ENCODE measurements around the gene USP53.

- TF ChIP-seq ARNTL (CRISPR knock-in tag; IDR thresholded peaks at IDR 0.05; ENCODE audit: borderline replicate concordance, low read depth) (no peak), RARB (CRISPR knock-in tag; IDR thresholded peaks at IDR 0.05) (no peak), CSDC2 (CRISPR knock-in tag; IDR thresholded peaks at IDR 0.05) (no peak), TOX (CRISPR knock-in tag; IDR thresholded peaks at IDR 0.05; ENCODE audit: borderline replicate concordance) (no peak), ZFP3 (CRISPR knock-in tag; IDR thresholded peaks at IDR 0.05) (no peak), GLIS3 (CRISPR knock-in tag; IDR thresholded peaks at IDR 0.05) (no peak), ESRRG (CRISPR knock-in tag; IDR thresholded peaks at IDR 0.05) (no peak), ZFP30 (CRISPR knock-in tag; IDR thresholded peaks at IDR 0.05) (no peak)
These were observed 663 bp upstream of the USP53 start for GRCh38 chr4:119211867-119212233.
